Activated CD4-positive, alpha-beta T cell treated with anti-CD3 and anti-CD28 coated beads, Interleukin-2, amount 50 U/mL, for 16 hours (primary cell): ENCODE data around the gene TPX2.
"Not testable (repeated sequence)": the region's sequence is repeated elsewhere in the genome, so short reads cannot be mapped to it uniquely, and the experiment has no call there.

ENCODE experiments used
- DNase-seq: peaks from one replicate; pipeline ENCODE4 v3.0.0-alpha.2; 2020

TPX2 gene

DNA sequence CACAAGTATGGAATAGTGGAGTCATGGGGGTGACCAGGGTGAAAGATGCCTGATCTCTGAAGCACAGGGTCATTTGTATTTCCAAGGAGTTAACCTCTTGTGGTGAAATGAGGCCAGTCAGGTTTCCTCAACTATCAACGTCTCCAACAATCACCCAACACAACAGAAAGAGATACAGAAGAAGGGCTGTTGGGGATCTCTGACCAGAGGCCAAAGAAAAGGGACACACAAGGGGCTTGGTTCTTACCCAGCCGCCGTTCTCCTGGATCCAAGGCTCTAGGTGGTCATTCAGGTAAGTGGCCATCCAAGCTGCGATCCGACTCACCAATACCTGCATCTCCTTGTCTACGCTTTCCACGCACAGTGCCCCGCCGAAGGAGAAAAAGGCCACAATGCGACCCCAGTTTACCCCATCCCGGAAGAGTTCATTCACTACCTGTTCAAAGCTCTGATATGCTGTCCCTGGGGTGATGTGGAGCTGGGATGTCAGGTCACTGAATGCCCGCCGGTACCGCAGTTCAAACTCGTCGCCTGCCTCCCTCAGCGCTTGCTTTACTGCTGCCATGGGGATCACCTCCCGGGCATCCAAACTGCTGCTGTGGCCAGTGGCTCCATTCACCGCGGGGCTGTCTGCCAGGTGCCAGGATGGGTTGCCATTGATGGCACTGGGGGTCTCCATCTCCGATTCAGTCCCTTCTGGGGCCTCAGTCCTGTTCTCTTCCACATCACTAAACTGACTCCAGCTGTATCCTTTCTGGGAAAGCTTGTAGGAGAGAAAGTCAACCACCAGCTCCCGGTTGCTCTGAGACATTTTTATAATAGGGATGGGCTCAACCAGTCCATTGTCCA is 17.5 kb upstream of the TPX2 start:
- no peak for DNase-seq

DNA sequence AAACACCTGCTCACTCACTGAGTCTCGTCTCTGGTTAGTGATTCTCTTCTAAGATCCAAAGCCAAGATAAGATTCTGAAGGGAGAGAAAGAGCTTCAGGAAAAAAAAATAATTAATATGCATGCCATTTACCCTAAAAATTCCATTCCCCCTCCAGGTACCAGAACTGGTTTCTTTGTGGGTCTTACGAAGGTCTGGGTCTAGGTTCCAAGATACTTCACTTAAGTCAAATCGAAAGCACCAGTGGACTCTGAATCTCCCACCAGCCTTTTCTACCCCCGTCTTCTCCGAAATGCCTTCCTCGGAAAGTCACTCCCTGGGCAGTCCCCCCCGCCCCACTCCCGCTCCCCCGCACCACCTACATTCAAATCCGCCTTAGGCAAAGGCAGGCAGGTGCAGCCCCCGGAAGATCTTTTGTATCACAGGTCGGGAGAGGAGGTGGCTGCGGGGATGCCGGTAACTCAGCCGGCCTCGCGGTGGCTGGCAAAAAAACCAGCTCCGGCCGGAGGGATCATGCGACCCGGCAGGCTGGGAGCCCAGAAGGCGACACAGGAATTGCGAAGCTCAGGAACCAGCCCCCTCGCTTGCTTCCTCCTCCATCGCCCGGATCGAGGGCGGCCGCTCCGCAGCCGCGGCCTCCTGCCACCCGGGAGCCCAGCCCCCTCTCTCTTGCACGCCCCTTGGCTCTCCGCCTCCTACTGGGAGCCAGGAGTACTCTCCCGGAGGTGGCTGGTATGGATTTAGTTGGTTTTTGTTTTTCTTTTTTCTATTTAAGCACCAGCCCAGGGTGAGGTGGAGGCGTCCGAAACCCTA is 16.6 kb upstream of the TPX2 start, which contains the start of gene BCL2L1:
BCL2L1 (minus strand) TSS at position 612 of the 812 bp plus-strand sequence. CDS start 650 bp downstream, outside the sequence.
- peak; percentile 82 for DNase-seq

DNA sequence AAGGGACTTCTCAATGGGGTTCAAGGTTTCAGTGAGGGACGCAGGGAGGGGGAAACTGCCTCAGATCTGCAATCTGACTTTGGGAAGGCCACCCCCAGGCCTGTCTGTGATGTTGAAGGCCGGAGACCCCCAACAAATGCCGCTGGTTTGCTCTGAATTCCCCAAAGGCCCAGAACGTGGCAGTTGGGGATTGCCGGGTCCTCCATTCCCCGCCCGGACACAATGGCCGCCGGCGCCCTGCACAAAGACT is 16.1 kb upstream of the TPX2 start:
- DNase-seq: no peak

DNA sequence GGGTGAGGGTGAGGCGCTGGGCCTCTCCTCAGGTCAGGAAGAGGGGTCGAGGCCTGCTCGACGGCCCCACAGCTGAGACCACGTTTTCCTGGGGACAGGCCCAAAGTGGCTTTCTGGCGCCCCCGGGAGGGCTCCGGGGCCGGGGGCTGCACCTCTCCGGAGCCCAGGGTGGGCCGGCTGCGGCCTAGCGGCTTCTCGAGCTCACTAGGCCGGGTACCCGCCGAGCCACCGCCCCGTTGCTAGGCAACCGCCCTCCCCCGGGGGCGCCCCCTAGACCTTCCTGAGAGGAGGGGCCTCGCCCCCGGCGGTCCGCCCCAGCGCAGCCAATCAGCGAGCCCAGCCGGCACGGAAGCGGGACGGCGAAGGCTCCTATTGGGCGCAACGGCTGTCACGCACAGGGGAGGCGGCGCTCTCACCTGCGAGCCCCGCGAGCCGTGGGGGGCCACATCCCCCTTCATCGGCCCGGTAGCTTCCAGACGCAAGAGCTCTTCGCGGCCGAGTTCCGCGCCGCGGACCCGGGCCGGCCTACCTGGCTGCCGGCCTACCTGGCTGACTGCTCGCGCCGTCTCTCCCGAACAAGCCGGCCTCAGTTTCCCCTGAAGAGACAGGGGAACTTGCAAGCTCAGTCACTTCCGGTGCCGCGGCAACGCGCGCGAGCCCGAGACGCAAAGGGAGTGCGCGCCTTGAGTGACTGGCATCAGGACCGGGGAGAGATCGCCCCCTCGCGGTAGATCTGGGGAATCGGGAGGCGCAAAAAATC is 15.6 kb upstream of the TPX2 start:
- DNase-seq: peak; percentile 98

- no peak for DNase-seq
Measured at GRCh38 chr20:31731321-31731717, 7.8 kb upstream of the TPX2 start.

DNA sequence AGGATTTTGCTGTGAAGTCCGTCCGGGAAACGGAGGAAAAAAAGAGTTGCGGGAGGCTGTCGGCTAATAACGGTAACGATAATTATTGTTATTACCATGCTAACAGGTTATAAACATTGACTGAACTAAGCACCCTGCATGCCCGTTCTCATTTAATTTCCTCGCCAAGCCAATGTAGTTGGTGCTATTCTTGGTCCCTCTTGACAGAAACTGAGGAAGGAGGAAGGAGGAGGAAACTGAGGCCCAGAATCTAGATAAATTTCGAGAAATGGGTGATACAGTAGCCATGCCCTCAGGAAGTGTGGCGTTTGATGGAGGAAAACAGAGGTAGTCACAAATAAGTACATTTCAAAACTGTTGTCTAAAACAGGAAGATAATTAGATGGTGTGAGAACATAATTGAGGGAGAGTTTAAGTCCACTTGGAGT is 474 bp downstream of the TPX2 start:
- DNase-seq: no peak

DNA sequence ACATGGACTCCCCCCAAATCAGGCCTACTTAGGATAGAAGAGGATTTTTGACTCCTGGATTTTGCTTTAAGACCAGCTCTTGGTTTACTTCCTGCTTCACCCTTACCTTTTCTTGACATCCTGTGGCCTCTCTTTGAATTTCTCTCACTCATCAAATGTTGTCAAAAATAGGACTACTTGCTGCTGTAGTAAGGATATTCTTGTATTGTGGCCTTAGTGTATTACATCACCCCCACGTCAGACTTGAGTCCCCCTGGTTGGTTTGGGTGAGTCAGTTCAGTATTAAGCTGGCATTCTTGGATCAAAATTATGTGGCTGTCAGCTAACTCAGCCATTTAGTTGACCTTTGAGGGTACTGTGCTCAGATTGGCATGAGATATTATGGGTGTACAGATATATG is 1.1 kb downstream of the TPX2 start:
- peak; percentile 78 for DNase-seq

DNA sequence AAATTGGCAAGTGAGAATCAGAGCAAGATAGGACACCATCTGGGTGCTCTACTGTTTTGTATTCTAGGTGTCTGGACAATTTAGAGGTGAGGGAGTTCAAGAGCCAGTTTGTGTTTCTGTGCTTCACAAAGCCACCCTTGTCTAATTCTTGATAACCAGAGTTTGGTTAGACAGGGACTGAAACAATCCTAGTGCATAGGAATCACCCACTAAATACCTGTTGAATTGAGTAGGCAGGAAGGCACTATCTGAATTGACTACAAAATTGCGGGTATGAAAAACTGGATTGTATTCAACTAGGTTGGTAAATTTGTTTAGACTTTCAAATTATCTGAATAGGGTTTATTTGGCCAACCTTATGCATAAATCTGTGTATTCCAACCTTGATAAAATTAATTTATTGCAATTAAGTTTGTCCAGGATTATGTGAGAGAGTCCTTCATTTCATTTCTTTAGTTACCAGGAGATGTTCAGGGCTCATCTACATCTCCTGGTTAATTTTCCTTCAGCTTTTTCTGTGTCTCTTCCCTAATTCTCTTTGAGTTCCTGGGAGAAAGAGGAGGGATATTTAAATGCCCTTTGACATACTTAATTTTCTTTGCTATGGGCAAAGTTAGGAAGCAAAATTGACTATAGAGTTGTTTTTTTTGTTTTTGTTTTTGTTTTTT is 1.7 kb downstream of the TPX2 start:
- DNase-seq: no peak

DNA sequence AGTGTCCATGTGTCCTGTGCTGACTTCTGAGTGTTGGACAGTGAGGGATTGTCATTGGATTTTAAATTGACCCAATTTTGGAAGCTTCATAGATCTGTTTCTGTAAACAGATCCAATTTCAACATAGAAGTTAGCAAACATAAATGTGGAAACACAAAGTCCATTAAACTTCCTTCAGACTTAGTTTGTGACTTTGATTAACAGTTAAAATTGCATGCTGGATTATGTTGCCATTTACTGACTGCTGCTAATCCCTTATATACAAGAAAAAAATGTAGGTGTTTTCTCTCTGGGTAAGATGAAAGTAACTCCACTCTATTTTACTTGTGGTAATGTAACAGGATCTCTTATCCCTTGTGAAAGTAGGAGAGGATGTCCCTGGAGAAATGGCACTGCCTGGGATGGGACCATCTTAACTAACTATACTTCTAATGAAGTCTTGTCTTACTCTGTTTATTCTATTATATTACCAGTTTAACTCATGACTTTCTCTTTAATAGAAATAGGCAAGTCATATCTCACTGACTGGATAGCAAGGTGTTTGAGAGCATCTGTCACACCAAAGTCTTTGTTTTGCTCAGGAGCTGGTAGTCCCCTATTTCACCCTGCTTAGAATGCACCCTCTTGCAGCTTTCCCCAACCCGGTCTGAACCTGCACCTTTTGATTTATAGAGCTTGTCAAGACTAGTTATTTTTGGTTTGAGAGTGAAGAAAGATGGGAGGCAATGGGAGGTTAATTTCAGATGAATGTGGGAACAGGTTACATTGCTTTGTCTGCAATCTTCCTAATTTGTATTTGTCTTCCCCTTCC is 7.2 kb downstream of the TPX2 start:
- DNase-seq: no peak

- not testable (repeated sequence) for DNase-seq
Measured at GRCh38 chr20:31747028-31747427, 7.9 kb downstream of the TPX2 start.

- no peak for DNase-seq
Measured at GRCh38 chr20:31747640-31748039, 8.6 kb downstream of the TPX2 start.

DNA sequence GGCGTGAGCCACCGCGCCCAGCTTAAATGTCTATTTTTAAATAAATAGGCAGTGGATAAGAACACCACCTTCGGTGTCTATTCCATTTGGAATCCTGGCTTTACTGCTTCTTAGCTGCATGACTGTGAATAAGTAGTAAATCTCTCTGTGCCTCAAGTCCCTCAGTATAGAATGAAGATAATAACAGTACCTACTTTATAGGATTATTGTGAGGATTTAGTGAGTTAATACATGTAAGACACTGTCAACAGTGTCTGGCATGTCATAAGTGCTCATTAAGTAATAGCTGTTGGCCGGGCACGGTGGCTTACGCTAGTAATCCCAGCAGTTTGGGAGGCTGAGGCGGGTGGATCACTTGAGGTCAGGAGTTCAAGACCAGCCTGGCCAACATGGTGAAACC is 10.1 kb downstream of the TPX2 start:
- DNase-seq: no peak

DNA sequence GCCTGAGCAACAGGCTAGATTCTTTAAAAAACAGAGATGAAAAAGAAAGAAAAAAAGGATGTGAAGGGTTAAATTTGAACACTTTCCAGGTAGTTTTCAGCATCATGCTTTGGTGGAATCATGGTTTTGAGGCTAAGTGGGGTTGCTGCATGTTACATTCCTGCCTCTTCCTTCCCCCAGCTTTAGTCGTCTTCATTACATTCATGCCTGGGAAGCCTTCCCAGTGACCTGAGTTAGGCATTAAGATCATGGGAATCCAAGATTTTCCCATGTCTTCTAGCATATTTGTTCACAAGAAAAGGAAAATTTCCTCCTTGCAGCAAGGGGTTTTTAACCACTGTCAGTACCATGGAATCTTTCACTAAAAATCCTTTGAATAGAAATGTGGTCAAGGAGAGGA is 12.0 kb downstream of the TPX2 start:
- DNase-seq: no peak

DNA sequence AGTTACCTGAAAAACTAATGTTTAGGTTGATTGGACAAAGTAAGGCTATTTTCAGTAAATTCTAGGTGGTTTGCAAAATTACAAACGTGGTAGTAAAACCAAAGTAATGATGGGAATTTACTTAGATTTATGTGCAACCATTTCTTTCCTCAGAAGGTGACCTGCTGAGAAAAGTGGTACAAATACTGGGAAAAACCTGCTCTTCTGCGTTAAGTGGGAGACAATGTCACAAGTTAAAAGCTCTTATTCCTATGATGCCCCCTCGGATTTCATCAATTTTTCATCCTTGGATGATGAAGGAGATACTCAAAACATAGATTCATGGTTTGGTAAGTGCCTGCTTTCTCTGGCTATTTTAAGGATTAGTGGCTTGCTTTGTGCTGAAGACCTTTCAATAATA is 18.2 kb downstream of the TPX2 start:
- DNase-seq: no peak

GRCh38 chr20:31758521-31758920 is 19.4 kb downstream of the TPX2 start:
- no peak for DNase-seq

DNA sequence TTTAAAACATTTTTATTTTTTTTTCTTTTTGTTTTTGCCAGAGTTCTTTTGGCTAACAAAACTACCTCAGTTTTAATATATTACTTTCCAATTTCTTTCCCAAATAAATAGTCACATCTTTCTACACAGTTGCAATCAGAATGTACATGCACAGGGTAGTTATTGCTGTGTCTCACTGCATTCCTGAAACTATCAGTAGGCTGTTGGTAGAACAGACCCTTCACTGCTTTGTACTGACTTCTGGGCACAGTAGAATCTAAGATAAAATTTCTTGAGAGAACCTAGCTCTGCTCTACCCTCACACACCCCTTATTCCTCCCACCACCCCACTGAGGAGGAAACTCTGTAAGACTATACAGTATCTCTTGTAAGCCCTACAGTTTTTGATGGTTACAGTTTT is 19.9 kb downstream of the TPX2 start:
- no peak for DNase-seq

DNA sequence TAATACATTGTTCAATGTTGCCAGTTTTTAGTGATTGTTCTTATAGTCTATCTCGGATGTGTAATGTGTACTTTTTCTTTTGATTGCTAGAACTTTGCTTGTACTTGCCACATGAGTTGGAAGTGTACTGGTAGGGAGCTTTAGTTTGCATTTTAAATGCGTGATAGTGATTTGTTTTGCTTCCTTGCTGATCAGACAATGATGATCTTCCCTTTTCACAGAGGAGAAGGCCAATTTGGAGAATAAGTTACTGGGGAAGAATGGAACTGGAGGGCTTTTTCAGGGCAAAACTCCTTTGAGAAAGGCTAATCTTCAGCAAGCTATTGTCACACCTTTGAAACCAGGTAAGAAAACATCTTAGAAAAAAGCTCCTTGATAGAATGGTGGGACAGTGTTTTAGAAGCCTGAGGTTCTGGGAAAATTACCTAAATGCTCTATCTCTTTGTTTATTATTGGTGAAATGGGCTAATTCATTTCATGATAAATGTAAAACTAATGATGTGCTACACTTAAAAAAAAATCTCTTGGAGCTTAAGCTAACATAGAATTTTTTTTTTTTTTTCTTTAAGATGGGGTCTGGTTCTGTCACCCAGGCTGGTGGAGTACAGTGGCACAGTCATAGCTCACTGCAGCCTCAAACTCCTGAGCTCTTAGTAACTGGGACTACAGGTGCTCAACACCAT is 20.9 kb downstream of the TPX2 start:
- no peak for DNase-seq

GRCh38 chr20:31760519-31761240 is 21.6 kb downstream of the TPX2 start:
- no peak for DNase-seq

- no peak for DNase-seq
Measured at GRCh38 chr20:31764641-31765305, 25.7 kb downstream of the TPX2 start.

- DNase-seq: no peak
Measured at GRCh38 chr20:31767805-31768204, 28.7 kb downstream of the TPX2 start.
